ENCODE data around the gene ESRRB.

GRCh38 chr14:76457841-76458240, 81.9 kb downstream of the ESRRB start:
- no peak for TF ChIP-seq CTCF (IDR thresholded peaks at IDR 0.05)
- TF ChIP-seq POLR2AphosphoS5 (IDR thresholded peaks at IDR 0.05; ENCODE audit: insufficient read depth in 1 of 2, low read depth in 1 of 2) = no peak
- no peak for TF ChIP-seq POLR2A (IDR thresholded peaks at IDR 0.05)

Data from vagina (tissue), 2 donors.